ENCODE measurements around the gene ITGB6. TPM values are rescaled to one million over a fixed set of nuclear protein-coding genes. Genes with fewer than 3 reads are reported as not detected.
"Not testable (repeated sequence)": the region's sequence is repeated elsewhere in the genome, so short reads cannot be mapped to it uniquely, and the experiment has no call there.

Gene ITGB6
- total RNA-seq, 2 donors from 2014 or later, result 0.24 TPM; not detected in 1

DNA sequence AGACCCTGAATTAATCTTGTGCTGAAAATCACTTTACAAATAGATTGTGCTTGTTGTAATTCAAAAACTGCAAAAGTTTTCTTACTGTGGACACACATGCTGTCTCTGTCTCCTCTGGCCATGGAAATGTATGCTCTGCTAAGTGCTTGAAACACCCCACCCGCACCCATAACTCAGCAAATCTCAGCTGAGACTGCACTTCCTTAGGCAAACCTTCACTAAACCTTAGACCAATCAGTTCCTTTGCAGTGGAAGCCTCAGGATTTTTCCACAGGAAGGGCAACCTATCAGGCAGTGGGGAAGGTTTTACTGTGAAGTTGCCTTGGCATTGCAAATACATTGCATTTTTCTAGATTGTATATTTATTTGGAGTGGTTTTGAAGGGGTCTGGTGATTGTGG is 75.5 kb downstream of the ITGB6 start:
- Histone ChIP-seq H3K9ac (ENCODE audit: extremely low read depth, low read length, poor library complexity, severe bottlenecking) (no peak overlapping the region), H3K36me3 (ENCODE audit: control insufficient read depth, insufficient read depth, low read length) (no peaks in the 10 kb centered on the region), H3K27me3 (ENCODE audit: control insufficient read depth, insufficient read depth, low read length, poor library complexity, severe bottlenecking) (no peaks in the 10 kb centered on the region), H3K4me1 (ENCODE audit: control insufficient read depth, insufficient read depth, low read length) (no peaks in the 10 kb centered on the region), H3K9me3 (ENCODE audit: control insufficient read depth, low read length) (no peaks in the 10 kb centered on the region), H3K27ac (ENCODE audit: low read depth, low read length) (no peak overlapping the region), H3K4me3 (ENCODE audit: low read length) (no peak overlapping the region)
- TF ChIP-seq CTCF (conservative IDR thresholded peaks at IDR 0.05), result no peak
- no peaks in the 10 kb centered on the region for H3K27me3 Mint-ChIP-seq (ENCODE audit: insufficient read depth)
- DNase-seq, result no peak
- no peak overlapping the region for H3K4me3 Mint-ChIP-seq
- H3K27ac Mint-ChIP-seq, result no peak overlapping the region
- no peaks in the 10 kb centered on the region for H3K9me3 Mint-ChIP-seq
- 88 to 100% methylated on average over 1 of the region's 1 CpG for WGBS, 2 experiments (ENCODE audit: insufficient coverage in 1 of 2, insufficient read length in 1 of 2)
- H3K36me3 Mint-ChIP-seq (ENCODE audit: low read depth), result no peaks in the 10 kb centered on the region
- H3K4me1 Mint-ChIP-seq, result peaks cover 6% of the 10 kb centered on the region

- H3K27me3 Mint-ChIP-seq (ENCODE audit: insufficient read depth); H3K36me3 Mint-ChIP-seq (ENCODE audit: low read depth); DNase-seq; H3K4me3 ChIP-seq (ENCODE audit: low read length); H3K4me1 ChIP-seq (ENCODE audit: control insufficient read depth, insufficient read depth, low read length); H3K27ac ChIP-seq (ENCODE audit: low read depth, low read length); H3K9ac ChIP-seq (ENCODE audit: extremely low read depth, low read length, poor library complexity, severe bottlenecking); H3K36me3 ChIP-seq (ENCODE audit: control insufficient read depth, insufficient read depth, low read length); H3K9me3 ChIP-seq (ENCODE audit: control insufficient read depth, low read length); H3K27me3 ChIP-seq (ENCODE audit: control insufficient read depth, insufficient read depth, low read length, poor library complexity, severe bottlenecking); H3K4me3 Mint-ChIP-seq; H3K27ac Mint-ChIP-seq; H3K4me1 Mint-ChIP-seq: not testable (repeated sequence)
- 89% methylated on average over 8 of the region's 8 CpGs; no CpG with 5 or more reads in 1 of the 2 experiments for WGBS, 2 experiments (ENCODE audit: insufficient coverage in 1 of 2, insufficient read length in 1 of 2)
- peaks cover 14% of the 10 kb centered on the region for H3K9me3 Mint-ChIP-seq
Measured at GRCh38 chr2:160114721-160115120, 85.4 kb downstream of the ITGB6 start.

- H3K27ac ChIP-seq (ENCODE audit: low read depth, low read length), result no peak overlapping the region
- Mint-ChIP-seq H3K4me1 (no peaks in the 10 kb centered on the region), H3K27me3 (ENCODE audit: insufficient read depth) (no peaks in the 10 kb centered on the region), H3K9me3 (peaks cover 14% of the 10 kb centered on the region), H3K4me3 (no peak overlapping the region), H3K36me3 (ENCODE audit: low read depth) (no peaks in the 10 kb centered on the region), H3K27ac (no peak overlapping the region)
- H3K4me3 ChIP-seq (ENCODE audit: low read length), result no peak overlapping the region
- no peak for DNase-seq
- H3K9me3 ChIP-seq (ENCODE audit: control insufficient read depth, low read length), result no peaks in the 10 kb centered on the region
- H3K27me3 ChIP-seq (ENCODE audit: control insufficient read depth, insufficient read depth, low read length, poor library complexity, severe bottlenecking), result no peaks in the 10 kb centered on the region
- H3K4me1 ChIP-seq (ENCODE audit: control insufficient read depth, insufficient read depth, low read length), result no peaks in the 10 kb centered on the region
- no peak overlapping the region for H3K9ac ChIP-seq (ENCODE audit: extremely low read depth, low read length, poor library complexity, severe bottlenecking)
- no peak for TF ChIP-seq CTCF (conservative IDR thresholded peaks at IDR 0.05)
- 91 to 100% methylated on average over 2 to 3 of the region's 3 CpGs for WGBS, 2 experiments (ENCODE audit: insufficient coverage in 1 of 2, insufficient read length in 1 of 2)
- H3K36me3 ChIP-seq (ENCODE audit: control insufficient read depth, insufficient read depth, low read length), result no peaks in the 10 kb centered on the region
Measured at GRCh38 chr2:160114020-160114419, 86.1 kb downstream of the ITGB6 start.
